HL-60 (cell line): ENCODE data around the gene C11orf98.

ENCODE experiments used
- POLR2AphosphoS5 ChIP-seq: IDR thresholded peaks from 2 replicates; pipeline ENCODE4 v1.6.1; 2012; ENCODE audit warnings: low read depth
- SPI1 ChIP-seq: IDR thresholded peaks from 2 replicates; pipeline ENCODE4 v1.6.1; 2012; ENCODE audit warnings: low read depth, mild to moderate bottlenecking, borderline replicate concordance
- TF ChIP-seq, protein P1 (sequence below): IDR thresholded peaks from one replicate; pipeline ENCODE4 v1.5.1; 2011; ENCODE audit warnings: low read length, control low read depth, inconsistent platforms; ENCODE audit not compliant: insufficient read depth
- TF ChIP-seq, protein P2 (sequence below): IDR thresholded peaks from 2 replicates; pipeline ENCODE4 v1.6.1; 2012; ENCODE audit warnings: low read depth; ENCODE audit not compliant: insufficient replicate concordance

DNA sequence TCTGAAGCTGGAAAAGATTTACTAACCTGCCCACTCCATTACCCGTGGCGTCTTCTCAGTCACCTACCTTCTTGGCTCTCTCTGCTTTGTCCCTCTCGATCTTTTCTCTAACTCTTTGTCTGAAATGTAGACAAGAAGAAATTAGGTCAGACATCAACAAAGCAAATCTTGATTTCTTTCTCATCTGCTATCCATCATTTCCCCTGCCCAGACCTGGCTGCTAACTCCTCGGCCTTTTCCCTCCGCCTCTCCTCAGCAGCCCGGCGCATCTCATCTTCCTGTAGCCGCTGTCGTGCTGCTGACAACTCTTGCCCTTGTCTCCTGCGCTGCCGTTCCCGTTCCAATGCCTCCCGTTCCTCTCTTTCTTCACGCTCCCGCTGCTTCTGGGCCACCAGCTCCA is 12.7 kb upstream of the C11orf98 start:
- TF ChIP-seq, protein P1, sequence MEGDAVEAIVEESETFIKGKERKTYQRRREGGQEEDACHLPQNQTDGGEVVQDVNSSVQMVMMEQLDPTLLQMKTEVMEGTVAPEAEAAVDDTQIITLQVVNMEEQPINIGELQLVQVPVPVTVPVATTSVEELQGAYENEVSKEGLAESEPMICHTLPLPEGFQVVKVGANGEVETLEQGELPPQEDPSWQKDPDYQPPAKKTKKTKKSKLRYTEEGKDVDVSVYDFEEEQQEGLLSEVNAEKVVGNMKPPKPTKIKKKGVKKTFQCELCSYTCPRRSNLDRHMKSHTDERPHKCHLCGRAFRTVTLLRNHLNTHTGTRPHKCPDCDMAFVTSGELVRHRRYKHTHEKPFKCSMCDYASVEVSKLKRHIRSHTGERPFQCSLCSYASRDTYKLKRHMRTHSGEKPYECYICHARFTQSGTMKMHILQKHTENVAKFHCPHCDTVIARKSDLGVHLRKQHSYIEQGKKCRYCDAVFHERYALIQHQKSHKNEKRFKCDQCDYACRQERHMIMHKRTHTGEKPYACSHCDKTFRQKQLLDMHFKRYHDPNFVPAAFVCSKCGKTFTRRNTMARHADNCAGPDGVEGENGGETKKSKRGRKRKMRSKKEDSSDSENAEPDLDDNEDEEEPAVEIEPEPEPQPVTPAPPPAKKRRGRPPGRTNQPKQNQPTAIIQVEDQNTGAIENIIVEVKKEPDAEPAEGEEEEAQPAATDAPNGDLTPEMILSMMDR = no peak
- TF ChIP-seq, protein P2, sequence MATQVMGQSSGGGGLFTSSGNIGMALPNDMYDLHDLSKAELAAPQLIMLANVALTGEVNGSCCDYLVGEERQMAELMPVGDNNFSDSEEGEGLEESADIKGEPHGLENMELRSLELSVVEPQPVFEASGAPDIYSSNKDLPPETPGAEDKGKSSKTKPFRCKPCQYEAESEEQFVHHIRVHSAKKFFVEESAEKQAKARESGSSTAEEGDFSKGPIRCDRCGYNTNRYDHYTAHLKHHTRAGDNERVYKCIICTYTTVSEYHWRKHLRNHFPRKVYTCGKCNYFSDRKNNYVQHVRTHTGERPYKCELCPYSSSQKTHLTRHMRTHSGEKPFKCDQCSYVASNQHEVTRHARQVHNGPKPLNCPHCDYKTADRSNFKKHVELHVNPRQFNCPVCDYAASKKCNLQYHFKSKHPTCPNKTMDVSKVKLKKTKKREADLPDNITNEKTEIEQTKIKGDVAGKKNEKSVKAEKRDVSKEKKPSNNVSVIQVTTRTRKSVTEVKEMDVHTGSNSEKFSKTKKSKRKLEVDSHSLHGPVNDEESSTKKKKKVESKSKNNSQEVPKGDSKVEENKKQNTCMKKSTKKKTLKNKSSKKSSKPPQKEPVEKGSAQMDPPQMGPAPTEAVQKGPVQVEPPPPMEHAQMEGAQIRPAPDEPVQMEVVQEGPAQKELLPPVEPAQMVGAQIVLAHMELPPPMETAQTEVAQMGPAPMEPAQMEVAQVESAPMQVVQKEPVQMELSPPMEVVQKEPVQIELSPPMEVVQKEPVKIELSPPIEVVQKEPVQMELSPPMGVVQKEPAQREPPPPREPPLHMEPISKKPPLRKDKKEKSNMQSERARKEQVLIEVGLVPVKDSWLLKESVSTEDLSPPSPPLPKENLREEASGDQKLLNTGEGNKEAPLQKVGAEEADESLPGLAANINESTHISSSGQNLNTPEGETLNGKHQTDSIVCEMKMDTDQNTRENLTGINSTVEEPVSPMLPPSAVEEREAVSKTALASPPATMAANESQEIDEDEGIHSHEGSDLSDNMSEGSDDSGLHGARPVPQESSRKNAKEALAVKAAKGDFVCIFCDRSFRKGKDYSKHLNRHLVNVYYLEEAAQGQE = no peak
- TF ChIP-seq POLR2AphosphoS5 (no peak), SPI1 (no peak)
